Right kidney (tissue), 1 donor: ENCODE data around the gene SERTAD2.

Experiments used
- DNase-seq: peaks from one replicate; pipeline ENCODE4 v3.0.0-alpha.2; 2016

The SERTAD2 gene

DNA sequence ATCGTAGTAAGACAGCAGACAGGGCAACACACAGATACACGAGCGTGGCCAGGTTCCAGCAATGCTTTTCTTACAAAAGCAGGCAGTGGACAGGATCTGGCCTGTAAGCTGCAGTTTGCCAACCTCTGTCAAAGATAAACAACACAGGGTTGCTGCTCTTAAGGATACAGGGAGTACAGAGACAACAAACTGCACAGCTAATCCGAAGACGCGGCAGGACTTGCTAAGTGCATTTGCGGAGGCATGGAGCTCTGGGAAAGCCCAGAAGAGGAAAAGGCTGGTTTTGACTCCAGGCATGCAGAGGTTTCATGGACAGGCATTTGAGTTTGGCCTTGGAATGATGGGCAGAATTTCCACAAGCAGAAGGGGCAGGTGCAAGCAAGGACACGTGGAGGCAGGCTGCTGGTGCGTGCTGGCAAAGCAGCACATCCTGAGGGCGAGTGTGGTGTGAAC, 24.4 kb downstream of the SERTAD2 start:
- DNase-seq, result no peak

DNA sequence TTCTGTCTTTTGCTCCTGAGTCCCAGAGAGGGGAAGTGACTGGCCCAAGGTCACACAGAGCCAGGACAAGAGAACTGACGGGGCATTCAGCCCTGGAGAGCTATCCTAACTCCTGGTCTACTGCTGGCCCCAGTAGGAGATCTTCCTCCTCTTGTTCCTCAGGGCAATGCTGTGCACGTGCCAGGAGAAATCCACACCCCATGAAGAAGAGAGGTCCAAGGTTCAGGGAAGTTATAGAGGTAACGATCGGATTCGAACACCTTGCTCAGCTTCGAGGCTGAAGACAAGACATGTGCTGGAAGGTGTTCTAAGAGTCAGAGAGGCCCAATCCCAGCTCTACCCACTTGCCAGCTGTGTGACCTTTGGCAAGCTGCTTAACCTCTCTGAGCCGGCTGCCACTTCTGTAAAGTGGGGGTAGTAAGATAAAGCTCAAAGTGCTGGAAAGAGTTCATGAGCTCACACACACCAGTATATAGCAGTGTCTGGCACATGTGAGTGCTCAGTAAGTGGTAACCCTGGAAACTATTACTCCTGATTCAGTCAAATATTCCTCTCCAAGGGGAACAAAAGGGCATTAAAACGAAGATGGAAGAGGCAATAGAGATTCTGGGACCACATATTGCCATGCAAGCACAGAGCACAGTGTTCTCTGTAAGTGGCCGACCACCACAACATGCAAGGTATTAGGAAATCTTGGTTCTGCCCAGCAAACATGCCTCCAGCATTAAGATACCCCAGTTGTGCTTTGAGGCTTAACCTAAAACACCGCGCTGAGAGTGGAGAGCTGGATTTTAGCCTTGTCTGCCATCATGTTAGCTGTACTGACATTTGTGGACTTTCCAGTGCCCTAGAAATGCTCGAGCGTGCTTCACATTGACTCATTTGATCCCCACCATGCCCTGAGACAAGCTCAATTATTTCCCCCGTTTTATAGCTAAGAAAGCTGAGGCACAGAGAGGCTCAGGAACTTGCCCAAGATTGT, 25.6 kb downstream of the SERTAD2 start:
- DNase-seq, result no peak

DNA sequence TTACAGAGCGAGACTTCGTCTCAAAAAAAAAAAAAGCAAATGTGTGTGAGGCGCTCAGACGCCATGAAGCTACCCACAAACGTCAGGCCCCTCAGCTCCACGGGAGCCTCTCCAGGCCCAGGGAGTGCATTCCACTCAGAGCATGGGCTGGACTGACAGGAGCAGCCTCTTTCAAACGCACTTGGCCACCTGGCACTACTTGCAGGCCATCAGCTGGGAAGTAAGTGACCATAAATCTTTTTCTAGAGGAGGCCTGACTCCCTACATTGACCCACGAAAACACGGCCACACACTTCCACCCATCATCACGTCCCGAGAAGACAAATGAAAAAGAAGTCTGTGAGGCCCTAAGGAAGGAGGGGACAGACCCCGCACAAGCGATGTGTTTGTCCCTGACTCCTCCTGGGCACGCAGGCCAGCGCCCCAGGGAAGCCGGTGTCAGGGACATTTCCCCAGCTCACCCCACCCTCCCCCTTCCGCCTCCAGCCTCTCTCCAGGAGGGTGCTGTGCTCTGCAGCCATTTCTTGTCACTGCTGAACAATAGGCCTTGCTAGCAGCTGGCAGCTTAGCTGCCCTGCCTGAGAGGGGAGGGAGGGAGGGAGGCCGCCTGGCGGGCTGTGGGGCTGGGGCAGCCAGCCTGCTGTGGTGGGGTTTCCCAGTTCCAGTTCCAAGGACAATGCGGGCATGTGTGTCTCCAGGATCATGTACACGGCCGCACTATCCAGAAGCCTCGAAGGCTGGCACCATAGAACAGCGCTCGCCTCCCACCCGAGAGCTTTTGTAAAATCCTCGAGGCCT, 26.6 kb downstream of the SERTAD2 start:
- DNase-seq, result peak; percentile 42

DNA sequence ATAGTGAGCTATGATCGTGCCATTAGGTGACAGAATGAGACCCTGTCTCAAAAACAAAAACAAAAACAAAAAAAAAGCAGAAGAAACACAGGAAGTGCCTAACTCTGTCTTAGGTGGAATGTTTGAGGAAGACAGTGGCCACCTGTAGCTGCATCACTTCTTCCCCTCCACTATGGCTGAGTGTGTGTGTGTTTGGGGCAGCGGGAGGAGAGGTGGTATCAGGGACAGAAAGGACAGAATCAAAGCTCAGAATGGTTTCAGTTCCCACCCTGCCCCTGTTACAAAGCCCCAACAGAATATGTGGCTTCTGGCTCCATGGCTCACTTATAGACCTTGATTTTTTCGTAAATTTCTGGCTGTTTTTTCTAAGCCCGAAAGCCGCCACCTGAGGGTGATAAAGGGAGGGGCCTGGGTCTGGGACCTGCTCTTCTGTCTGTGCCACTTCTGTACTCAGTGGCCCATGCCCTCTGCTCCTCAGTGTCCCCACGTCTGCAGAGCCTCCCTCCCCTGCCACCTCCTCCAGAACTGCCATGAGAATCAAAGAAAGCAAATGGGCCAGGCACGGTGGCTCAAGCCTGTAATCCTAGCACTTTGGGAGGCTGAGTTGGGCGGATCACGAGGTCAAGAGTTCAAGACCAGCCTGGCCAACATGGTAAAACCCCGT, 27.4 kb downstream of the SERTAD2 start:
- no peak for DNase-seq

DNA sequence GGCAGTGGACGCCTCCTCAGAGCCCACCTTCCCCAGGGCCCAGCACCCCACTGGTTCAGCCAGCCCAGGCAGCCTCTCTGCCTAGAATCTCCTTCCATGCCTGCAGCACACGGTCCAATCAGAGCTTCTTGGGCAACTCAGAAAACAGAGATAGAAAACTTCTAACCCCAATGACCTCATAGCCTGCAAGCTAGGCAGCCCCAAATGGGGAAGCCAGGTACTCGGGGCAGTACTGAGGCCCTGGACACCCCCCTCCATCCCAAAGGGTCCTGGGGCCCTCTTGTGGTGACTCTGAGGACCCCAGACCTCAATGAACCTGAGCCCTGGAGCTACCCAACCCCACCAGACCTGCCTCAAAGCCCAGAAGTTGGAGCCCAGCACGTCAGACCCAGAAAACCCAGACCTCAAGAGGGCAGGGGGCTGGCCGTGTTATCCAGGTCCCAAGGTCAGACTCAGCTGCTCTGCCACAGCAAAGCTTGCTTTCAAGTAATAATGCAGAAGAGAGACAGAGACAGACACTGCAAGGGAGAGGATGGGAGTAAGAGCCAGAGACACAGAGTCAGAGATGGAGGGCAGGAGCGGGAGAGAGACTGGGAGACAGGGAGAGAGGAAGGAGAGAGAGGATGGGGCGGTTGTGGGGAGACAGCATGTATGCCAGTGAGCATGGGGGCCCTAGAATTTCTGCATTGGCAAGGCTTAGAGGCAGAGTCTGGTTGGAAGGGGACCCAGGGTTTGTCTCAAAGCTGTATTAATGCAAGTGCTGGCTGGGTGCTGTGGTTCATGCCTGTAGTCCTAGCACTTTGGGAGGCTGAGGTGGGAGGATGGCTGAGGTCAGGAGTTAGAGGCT, 28.2 kb downstream of the SERTAD2 start:
- DNase-seq, result no peak

DNA sequence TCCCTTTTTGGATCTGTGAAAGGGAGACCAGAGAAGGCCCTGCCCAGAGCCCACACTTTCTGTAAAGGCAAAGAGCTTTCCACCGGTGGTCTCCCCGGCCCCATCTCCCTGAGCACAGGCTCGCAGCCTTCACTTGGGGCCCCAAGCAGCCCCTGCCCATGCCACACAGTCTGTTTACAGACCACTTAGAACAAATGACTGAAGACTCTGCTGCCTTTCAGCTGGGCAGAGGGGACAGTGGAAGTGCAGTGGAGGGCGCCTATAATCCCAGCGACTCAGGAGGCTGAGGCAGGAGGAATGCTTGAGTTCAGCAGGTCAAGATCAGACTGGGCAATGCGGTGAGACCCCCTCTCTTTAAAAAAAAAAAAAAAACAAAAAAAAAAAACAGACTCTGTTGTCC, 28.9 kb downstream of the SERTAD2 start:
- DNase-seq, result no peak

DNA sequence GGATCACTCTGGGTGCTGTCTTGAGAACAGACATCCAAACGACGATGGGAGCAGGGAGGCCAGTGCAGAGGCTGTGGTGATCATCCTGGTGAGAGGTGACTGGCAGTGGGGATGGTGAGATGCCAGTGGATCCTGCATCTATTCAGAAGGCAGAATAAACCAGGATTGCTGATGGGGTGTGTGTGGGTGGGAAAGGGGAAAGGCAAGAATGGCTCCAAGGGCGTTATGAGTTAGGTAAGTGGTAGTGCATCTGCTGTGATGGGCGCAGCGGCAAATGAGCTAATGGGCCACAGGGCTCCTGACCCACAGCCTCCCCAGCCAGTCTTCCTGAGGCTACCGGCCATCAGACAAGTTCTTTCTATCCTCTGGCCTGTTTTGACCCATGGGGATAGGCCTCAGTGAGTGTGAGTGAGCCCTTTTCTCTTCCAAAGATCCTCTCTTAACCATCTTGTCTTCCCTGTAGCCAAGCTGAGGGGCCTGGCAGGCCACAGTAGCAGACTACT, 29.6 kb downstream of the SERTAD2 start:
- no peak for DNase-seq

DNA sequence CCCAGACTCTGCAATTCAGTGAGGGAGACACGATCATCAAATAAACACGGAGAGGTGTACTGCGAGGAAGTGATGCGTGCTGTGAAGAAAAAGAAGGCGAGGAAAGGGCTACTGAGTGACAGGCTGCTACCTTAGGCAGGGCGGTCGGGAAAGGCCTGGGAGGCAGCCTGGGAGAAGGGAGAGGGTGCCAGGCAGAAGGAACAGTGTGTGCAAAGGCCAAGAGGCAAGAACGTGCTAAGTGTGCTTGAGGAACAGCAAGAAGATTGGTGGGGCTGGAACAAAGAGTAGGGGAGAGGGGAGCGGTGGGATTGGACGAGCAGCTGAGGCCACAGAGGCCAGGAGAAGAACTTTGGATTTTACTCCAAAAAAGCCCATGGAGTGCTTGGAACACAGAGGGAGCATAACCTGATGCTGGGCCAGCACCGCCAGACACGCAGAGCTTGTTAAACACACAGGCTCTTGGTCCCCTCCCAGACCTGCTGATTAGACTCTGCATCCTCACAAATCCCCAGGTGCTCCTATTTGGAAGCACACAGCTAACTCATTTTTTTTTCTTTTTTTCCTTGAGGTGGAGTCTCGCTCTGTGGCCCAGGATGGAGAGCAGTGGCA, 30.4 kb downstream of the SERTAD2 start:
- no peak for DNase-seq

DNA sequence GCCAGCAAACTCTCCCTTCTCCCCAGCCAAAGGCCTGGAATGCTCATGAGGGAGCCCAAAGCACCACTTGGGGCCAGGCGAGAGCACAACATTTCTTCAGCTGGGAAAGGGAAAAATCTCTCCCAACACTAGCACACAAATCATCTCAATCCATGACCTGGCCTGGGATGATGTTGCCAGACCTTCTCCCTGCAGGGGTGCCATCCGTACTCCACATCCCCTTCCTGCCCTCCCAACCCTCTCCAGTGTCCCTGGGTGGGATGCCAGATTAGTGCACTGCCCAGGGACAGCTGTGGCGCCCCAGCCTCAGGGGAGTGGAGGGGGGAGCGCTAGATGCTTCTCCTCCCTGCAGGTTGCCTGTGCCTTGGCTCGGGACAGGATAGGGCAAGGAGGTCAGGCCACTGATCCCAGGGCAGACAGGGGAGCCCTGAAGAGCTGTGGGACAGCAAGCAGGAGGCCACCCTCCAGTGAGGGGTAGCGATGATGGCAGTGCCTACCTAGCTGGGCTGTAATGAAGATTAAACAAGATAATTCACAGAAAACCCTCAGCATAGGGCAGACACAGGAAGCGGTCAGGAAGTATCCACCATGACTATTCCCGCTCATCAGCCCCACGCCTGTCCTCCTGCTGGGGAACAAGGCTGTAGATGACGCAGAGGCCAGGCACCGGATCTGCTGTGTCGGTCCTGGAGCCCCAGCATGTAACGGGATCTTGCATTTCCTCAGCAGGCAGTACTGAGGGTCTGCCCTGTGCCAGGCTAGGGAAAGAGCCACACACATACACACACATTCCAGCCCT, 31.1 kb downstream of the SERTAD2 start:
- no peak for DNase-seq

DNA sequence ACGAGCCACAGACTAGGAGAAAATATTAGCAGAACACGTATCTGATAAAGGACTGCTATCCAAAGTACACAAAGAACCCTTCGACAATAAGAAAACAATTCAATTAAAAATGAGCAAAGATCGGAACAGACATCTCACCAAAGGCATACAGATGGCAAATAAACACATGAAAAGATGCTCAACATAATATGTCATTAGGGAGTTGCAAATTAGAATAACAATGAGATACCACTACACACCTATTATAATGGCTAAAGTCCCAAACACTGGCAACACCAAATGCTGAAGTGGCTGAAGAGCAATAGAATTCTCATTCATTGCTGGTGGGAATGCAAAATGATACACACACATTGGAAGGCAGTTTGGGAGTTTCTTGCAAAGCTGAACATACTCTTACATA, 33.1 kb downstream of the SERTAD2 start:
- DNase-seq, result no peak

DNA sequence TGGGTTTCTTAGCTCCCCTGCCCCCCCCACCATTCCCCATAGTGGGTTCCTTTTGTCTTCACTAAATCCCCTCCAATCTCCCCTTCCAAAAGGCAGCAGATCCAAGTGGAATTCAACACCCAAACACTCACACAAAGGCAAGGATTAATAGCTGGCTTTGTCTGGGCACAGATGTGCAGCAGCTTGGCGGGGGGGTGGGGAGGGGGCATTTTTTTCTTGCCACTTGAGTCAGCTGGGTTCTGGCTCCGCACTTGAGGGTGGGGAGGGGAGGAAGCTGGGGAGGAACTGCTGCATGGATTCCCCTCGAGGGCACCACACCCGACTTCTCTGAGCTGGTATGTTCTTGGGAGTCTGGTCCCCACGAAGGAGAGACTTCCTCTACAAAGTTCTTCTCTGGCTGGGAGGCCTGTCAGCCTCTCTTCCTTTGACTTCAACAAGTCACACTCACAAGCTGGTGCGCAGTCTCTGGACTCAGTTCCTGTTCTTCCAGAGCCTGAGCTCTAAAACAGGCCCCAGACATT, 36.0 kb downstream of the SERTAD2 start:
- DNase-seq, result no peak

DNA sequence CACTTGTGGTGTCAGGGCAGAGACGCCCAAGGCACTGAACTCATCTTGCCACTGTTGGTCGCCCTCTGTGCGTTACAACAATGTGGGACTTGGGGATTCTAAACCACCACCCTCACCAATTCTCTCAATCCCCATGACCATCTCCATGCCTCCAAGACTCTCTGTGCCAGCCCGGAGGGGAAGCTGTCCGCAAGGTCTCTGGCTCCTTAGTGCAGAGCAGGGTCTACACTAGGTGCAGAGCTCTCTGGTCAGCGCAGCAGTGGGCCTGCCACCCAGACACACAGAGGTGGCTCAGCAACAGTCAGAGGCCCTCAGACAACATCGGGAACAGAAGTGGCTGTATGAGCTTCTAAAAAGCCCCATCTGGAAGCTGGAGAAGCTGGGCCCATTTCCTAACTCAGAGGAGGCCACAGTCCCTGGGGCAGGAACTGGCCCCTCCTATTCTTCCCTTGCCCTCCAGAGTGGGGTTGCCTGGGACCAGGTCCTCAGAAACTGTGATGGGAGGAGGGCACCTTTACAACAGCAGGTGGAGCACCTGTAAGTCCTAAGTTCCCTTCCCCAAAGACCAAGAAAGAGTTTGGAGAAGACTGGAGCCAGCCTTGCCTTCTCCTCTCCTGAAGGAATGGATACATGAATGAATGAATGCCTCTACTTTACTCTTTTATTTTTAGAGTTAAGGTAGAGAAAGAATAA, 37.7 kb downstream of the SERTAD2 start:
- DNase-seq, result no peak

DNA sequence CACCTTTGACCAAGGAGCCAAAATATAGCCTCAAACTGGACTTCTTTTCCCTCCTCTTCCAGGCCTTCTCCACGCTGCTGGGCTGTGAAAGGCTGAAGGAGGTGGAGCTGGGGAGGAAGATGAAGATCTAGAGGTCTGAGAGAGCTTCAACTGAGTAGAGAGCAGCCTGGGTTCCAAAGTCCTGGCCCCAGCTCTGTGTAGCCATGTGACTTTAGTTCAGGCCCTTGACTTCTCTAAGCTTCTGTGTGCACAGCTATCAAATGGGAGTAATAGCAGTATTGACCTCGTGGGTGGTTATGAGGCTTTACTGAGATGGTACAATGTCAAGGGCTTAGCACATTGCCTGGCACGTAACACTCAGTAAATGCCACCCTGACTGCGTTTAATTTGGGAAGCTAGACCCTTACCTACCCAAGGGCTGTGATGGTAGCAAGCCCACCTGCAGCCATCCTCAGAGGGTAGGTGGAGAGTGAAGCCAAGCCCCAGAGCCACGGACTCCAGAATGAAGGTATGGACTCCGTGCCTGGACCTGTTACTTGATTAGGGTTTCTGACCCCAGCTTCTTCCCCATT, 38.4 kb downstream of the SERTAD2 start:
- DNase-seq, result no peak

DNA sequence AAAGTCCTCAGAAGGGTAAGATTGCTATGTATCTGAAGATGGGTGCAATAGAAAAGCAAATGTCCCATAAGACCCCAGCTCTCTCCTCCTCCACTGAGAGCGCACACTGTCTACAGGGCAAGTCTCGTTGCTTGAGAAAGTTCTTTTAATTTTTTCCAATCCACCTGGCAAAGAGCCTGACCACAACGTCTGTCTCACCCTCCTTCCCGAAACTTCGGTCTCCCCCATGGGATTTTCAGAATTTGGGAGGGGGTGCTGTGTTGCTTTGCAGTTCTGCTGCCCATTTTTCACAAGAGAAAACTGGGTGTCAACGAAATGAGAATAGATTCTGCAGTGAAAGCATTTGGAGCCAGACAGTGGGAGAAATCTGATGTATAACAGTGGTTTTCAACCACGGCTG, 40.4 kb downstream of the SERTAD2 start:
- DNase-seq, result no peak

DNA sequence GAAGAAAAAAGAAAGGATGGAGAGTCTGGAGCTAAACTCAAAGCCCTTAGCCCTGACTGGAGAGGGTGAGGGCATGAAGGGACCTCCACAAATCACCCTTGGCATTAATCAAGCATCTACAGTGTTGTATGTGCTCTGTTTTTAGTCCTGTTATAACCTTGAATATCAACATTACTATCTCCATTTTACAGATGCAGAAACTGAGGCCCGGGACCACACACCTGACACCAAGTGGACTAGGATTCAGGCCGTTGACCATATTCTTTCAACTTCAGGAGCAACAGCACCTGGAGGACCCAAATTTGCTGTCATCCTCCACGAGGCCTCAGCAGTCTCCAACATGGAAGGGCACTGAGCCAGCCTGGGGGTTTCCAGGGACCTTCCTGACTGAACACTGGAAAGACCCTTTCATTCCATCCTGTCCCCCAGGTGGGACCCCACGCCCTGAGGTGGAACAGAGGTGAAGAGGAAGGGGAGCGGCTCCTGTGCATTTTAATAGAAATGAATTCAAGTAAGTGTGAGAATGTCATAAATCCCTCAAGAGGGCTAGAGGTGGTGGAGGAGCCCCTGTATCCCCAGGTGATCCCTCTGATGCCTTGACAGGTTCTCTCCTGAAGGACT, 41.0 kb downstream of the SERTAD2 start:
- DNase-seq, result no peak

DNA sequence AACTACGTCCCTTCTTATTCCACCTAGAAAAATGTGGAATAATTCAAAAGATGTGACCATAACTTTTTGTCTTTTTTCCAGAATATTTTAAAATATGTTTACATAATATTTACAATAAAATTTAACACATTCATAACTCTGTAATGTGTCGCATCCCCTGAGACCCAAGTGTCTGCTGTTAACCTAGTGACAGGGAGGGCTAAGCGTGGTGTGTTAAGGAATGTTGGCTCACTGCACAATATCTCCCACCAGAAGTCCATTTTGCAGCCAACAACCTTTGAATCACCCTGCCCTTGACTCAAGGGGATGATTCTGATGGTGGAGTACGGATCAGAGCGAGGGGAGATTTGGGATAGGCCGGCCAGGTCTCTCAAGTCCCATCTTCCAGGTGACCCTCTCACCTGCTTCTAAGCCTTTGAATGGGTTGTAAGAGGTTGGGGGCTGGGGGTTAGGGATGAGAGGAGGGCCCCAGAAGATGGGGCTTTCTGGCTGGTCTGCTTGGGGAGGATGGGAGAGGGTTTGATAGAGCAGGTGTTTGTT, 43.3 kb downstream of the SERTAD2 start:
- DNase-seq, result no peak

DNA sequence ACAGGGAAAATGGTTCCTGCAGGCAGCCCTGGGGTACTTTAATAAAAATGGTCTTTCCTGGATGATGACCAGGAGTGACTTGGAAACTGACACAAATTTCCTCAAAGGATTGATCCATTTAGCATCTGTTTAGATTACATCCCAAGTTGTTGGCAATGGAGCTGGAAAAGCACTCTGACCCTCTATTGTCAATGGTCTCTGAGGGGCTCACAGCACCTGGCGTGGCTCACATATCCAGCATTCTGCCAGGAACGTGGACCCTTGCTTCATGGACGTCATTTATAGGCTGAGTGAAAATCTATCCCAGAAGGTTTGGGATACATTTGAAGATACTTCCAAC, 43.8 kb downstream of the SERTAD2 start:
- no peak for DNase-seq

DNA sequence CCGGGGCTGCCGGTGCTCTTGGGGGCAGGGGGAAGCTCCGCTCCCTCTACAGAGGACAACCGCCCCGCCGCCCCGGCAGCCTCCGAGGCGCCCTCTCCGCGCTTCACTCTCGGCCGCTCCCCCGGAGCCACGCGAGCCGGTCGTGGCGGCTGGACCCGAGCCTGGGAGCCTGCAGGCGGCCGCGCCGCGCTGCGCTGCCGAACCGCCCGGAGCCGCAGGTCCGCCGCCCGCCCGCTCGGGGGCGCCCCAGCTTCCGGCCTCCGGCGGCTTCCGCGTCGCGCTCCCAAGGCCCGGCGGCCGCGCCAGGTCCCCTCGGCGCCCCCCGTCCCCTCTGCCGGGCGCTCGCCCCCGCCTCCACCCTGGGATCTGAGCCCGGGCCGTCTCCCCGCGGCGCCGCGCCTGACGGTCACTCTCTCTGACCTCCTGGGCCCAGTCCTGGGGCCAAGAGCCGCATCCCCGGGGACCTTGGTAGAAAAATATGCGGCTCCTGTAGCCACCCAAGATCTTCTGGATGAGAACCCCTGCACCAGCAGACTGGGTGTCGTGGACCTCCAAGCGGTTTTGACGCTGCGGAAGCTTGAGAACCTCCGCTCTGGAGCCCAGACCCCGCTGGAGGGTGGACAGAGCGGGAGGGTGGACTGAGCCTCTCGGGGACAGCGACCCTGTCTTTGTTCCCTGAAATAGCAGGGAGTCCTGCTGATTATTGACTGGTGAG, 44.3 kb downstream of the SERTAD2 start:
- DNase-seq, result peak; percentile 69
